CD4-positive, alpha-beta T cell (primary cell): ENCODE results near the gene FAM187B. TPM values are rescaled to one million over a fixed set of nuclear protein-coding genes. Genes with fewer than 3 reads are reported as not detected.
"Not testable (repeated sequence)": the region's sequence is repeated elsewhere in the genome, so short reads cannot be mapped to it uniquely, and the experiment has no call there.

Experiments
- ATAC-seq: fragments of 200-7000 bp; cut with Tn5 transposase; one replicate; pipeline ENCODE4 v1.10.0; 2022; ENCODE audit warnings: mild to moderate bottlenecking; ENCODE audit not compliant: poor library complexity
- CTCF ChIA-PET: fragments of 350-600 bp; sonication (Branson Sonifier 250); formaldehyde crosslinking; loops from one replicate; lab custom pipeline; 2021; ENCODE audit warnings: antibody characterized with exemption, inconsistent platforms; lab: Charles Lee
- POLR2A ChIA-PET: fragments of 350-600 bp; sonication (Branson Sonifier 250); formaldehyde crosslinking; loops from one replicate; lab custom pipeline; 2021; ENCODE audit warnings: antibody characterized with exemption, inconsistent platforms; lab: Charles Lee
- DNase-seq, 14 experiments: peaks; one replicate each; pipeline ENCODE4 v3.0.0-alpha.2; 2013 to 2020; ENCODE audit warnings: mixed read lengths in 2 of 14
- H3K27ac ChIP-seq, 2 donors: one replicate each; pipeline versions ENCODE4 v1.5.1 to v1.7.0; 2013; ENCODE audit warnings: low read length in 2 of 2, low read depth in 1 of 2, mild to moderate bottlenecking in 1 of 2
- H3K27me3 ChIP-seq, 2 experiments: 1 replicate in 1 of 2; 2 replicates in 1 of 2; pipeline versions ENCODE4 v1.6.1 to v1.7.0; 2013; ENCODE audit warnings: low read length in 2 of 2, control low read depth in 1 of 2, mild to moderate bottlenecking in 1 of 2, moderate library complexity in 1 of 2; ENCODE audit not compliant: insufficient read depth in 2 of 2, control insufficient read depth in 1 of 2
- H3K36me3 ChIP-seq: one replicate; pipeline ENCODE4 v1.6.1; 2013; ENCODE audit warnings: low read length, control low read depth; ENCODE audit not compliant: insufficient read depth
- H3K4me1 ChIP-seq: one replicate; pipeline ENCODE4 v1.6.1; 2013; ENCODE audit warnings: low read length, control low read depth; ENCODE audit not compliant: insufficient read depth
- H3K4me3 ChIP-seq: one replicate; pipeline ENCODE4 v1.5.1; 2013; ENCODE audit warnings: mild to moderate bottlenecking, low read length, moderate library complexity
- H3K9me3 ChIP-seq, 2 experiments: 1 replicate in 1 of 2; 2 replicates in 1 of 2; pipeline versions ENCODE4 v1.6.1 to v1.7.0; 2013; ENCODE audit warnings: low read length in 2 of 2, mild to moderate bottlenecking in 2 of 2, control low read depth in 1 of 2, moderate library complexity in 1 of 2; ENCODE audit not compliant: control insufficient read depth in 1 of 2, insufficient read depth in 1 of 2
- H3K27ac Mint-ChIP-seq: one replicate; pipeline ENCODE4 v1.8.0; 2020; ENCODE audit warnings: mixed read lengths
- H3K27me3 Mint-ChIP-seq: one replicate; pipeline ENCODE4 v1.8.0; 2021; ENCODE audit warnings: mixed read lengths
- H3K36me3 Mint-ChIP-seq: one replicate; pipeline ENCODE4 v1.8.0; 2021; ENCODE audit warnings: low read depth, mixed read lengths
- H3K4me1 Mint-ChIP-seq: one replicate; pipeline ENCODE4 v1.8.0; 2021; ENCODE audit warnings: low read depth, mixed read lengths
- H3K4me3 Mint-ChIP-seq: one replicate; pipeline ENCODE4 v1.8.0; 2020; ENCODE audit warnings: mild to moderate bottlenecking, mixed read lengths
- H3K9me3 Mint-ChIP-seq: one replicate; pipeline ENCODE4 v1.8.0; 2020; ENCODE audit warnings: mixed read lengths
- CTCF ChIP-seq: fragments of 200-600 bp; IDR thresholded peaks from one replicate; pipeline ENCODE4 v1.8.0; 2022; ENCODE audit warnings: antibody characterized with exemption, mild to moderate bottlenecking
- intact Hi-C, 2 experiments: fragments of 100-400 bp; cut with DNase I in 1 of 2; cut with micrococcal nuclease in 1 of 2; formaldehyde crosslinking; loops; one replicate each; pipeline versions ENCODE4 v1.15.1 to v1.9.0; 2023 to 2025; cut with DNase I, micrococcal nuclease
- total RNA-seq, 174 experiments: library from RNA in 2 of 174; stranded (reverse) in 2 of 174; gene quantifications; one replicate each; pipeline ENCODE4 v1.2.3 and lab custom pipeline; 2021 to 2026

Gene FAM187B
- total RNA-seq, 2 experiments from 2014 or later, result not detected

GRCh38 chr19:35202722-35203688 lies 25.5 kb downstream of the FAM187B start:
- intact Hi-C loops, result no loop called here

GRCh38 chr19:35199481-35199880 lies 29.1 kb downstream of the FAM187B start:
- H3K27me3 ChIP-seq, result no peaks in the 10 kb centered on the region
- Mint-ChIP-seq H3K27me3 (no peaks in the 10 kb centered on the region), H3K4me1 (peaks cover 54% of the 10 kb centered on the region), H3K4me3 (no peak overlapping the region), H3K36me3 (no peaks in the 10 kb centered on the region), H3K9me3 (no peaks in the 10 kb centered on the region), H3K27ac (no peak overlapping the region)
- CTCF ChIA-PET, result interaction anchor here (1.1 kb wide), 1 partner anchor 12 kb away, joined by 4 read pairs; no protein-coding TSS in a partner anchor
- no peak for TF ChIP-seq CTCF
- H3K36me3 ChIP-seq, result no peaks in the 10 kb centered on the region
- ATAC-seq, result no peak
- H3K27ac ChIP-seq, result no peak overlapping the region
- no peaks in the 10 kb centered on the region for H3K9me3 ChIP-seq
- DNase-seq, result no peak
- POLR2A ChIA-PET, result interaction anchor here (1.0 to 2.0 kb wide), 3 partner anchors 13 to 45 kb away, joined by 3 to 5 read pairs (median 4); partner anchors contain the start of gene FXYD5
- H3K4me1 ChIP-seq, result peaks cover 26% of the 10 kb centered on the region
- H3K4me3 ChIP-seq, result no peak overlapping the region
- intact Hi-C loops, result no loop called here

More at GRCh38 chr19:35202722-35203688, 25.5 kb downstream of the FAM187B start:
- Histone ChIP-seq H3K36me3 (no peaks in the 10 kb centered on the region), H3K27me3 (no peaks in the 10 kb centered on the region), H3K27ac (peak overlapping the region in 1 of 2 donors; percentile 84), H3K4me1 (peaks cover 61% of the 10 kb centered on the region), H3K4me3 (no peak overlapping the region), H3K9me3 (no peaks in the 10 kb centered on the region)
- Mint-ChIP-seq H3K4me1 (peaks cover 86% of the 10 kb centered on the region), H3K27me3 (no peaks in the 10 kb centered on the region), H3K36me3 (no peaks in the 10 kb centered on the region), H3K4me3 (no peak overlapping the region), H3K27ac (peak overlapping the region; percentile 98), H3K9me3 (no peaks in the 10 kb centered on the region)
- CTCF ChIA-PET, result interaction anchor here (0.7 to 1.5 kb wide), 3 partner anchors 9 to 49 kb away, joined by 3 to 6 read pairs (median 5); partner anchors contain the start of gene FXYD5
- ATAC-seq, result no peak
- POLR2A ChIA-PET, result interaction anchor here (1.0 to 1.8 kb wide), 6 partner anchors 9 to 48 kb away, joined by 3 to 6 read pairs (median 4); no protein-coding TSS in a partner anchor
- DNase-seq, result no peak
- TF ChIP-seq CTCF, result no peak

GRCh38 chr19:35196861-35197260 lies 31.7 kb downstream of the FAM187B start:
- POLR2A ChIA-PET, H3K27me3 Mint-ChIP-seq, H3K27me3 ChIP-seq, H3K36me3 Mint-ChIP-seq, H3K4me3 ChIP-seq, DNase-seq, H3K4me3 Mint-ChIP-seq, H3K9me3 ChIP-seq, H3K27ac ChIP-seq, CTCF ChIA-PET, H3K36me3 ChIP-seq, H3K9me3 Mint-ChIP-seq, H3K27ac Mint-ChIP-seq, intact Hi-C loops, ATAC-seq: not testable (repeated sequence)
- H3K4me1 Mint-ChIP-seq, result peaks cover 39% of the 10 kb centered on the region
- peaks cover 17% of the 10 kb centered on the region for H3K4me1 ChIP-seq
